ENCODE results near the gene CCDC197.

The CCDC197 gene

GRCh38 chr14:94027566-94028449, 30.7 kb downstream of the CCDC197 start:
- DNase-seq = no peak

- DNase-seq = no peak
Measured at GRCh38 chr14:94028450-94028826, 31.3 kb downstream of the CCDC197 start.

GRCh38 chr14:94029265-94029664, 32.2 kb downstream of the CCDC197 start:
- no peak for DNase-seq

- no peak for DNase-seq
Measured at GRCh38 chr14:94029671-94030203, 32.6 kb downstream of the CCDC197 start.

GRCh38 chr14:94030571-94030970, 33.5 kb downstream of the CCDC197 start:
- DNase-seq = no peak

- DNase-seq = no peak
Measured at GRCh38 chr14:94031161-94031882, 34.2 kb downstream of the CCDC197 start.

GRCh38 chr14:94031883-94032279, 34.8 kb downstream of the CCDC197 start:
- no peak for DNase-seq

- DNase-seq = no peak
Measured at GRCh38 chr14:94034886-94035285, 37.8 kb downstream of the CCDC197 start.

- DNase-seq = peak; percentile 9
Measured at GRCh38 chr14:94036313-94037167, 39.4 kb downstream of the CCDC197 start.

GRCh38 chr14:94037954-94038353, 40.9 kb downstream of the CCDC197 start:
- no peak for DNase-seq

- DNase-seq = no peak
Measured at GRCh38 chr14:94038510-94038909, 41.4 kb downstream of the CCDC197 start.

GRCh38 chr14:94038921-94039629, 42.0 kb downstream of the CCDC197 start:
- no peak for DNase-seq

GRCh38 chr14:94040247-94040646, 43.1 kb downstream of the CCDC197 start:
- no peak for DNase-seq

- DNase-seq = no peak
Measured at GRCh38 chr14:94040796-94041195, 43.7 kb downstream of the CCDC197 start.

GRCh38 chr14:94041551-94042346, 44.6 kb downstream of the CCDC197 start:
- no peak for DNase-seq

- DNase-seq = no peak
Measured at GRCh38 chr14:94042433-94043091, 45.5 kb downstream of the CCDC197 start.

- no peak for DNase-seq
Measured at GRCh38 chr14:94043111-94043755, 46.1 kb downstream of the CCDC197 start.

GRCh38 chr14:94043756-94044475, 46.8 kb downstream of the CCDC197 start:
- no peak for DNase-seq

GRCh38 chr14:94044476-94045091, 47.5 kb downstream of the CCDC197 start:
- no peak for DNase-seq

Measured in NCI-H2171 treated with DMSO at 0.1 percent for 48 hours (cell line).